GM18526 (cell line): ENCODE data around the gene ITSN2.

Experiments used
- POLR2A ChIP-seq: IDR thresholded peaks from 3 replicates; pipeline ENCODE4 v1.6.1; 2011; ENCODE audit not compliant: insufficient read length; ENCODE audit errors: extremely low read depth

ITSN2 gene

GRCh38 chr2:24360050-24360962, at the start of gene ITSN2:
TSS of gene ITSN2 (minus strand) at chr2:24360536. CDS start at chr2:24328082, 32,454 bp downstream.
- peak; percentile 75 for TF ChIP-seq POLR2A

GRCh38 chr2:24409171-24409570, 48.8 kb upstream of the ITSN2 start:
- no peak for TF ChIP-seq POLR2A

- TF ChIP-seq POLR2A = no peak
Observed at GRCh38 chr2:24404491-24404921, 44.2 kb upstream of the ITSN2 start.

- TF ChIP-seq POLR2A = no peak
Observed at GRCh38 chr2:24403832-24404212, 43.5 kb upstream of the ITSN2 start.

- TF ChIP-seq POLR2A = no peak
Observed at GRCh38 chr2:24403168-24403831, 43.0 kb upstream of the ITSN2 start.

GRCh38 chr2:24402242-24403097, 42.1 kb upstream of the ITSN2 start:
- TF ChIP-seq POLR2A = no peak

GRCh38 chr2:24400207-24400907, 40.0 kb upstream of the ITSN2 start:
- TF ChIP-seq POLR2A = no peak

- TF ChIP-seq POLR2A = no peak
Observed at GRCh38 chr2:24399434-24400206, 39.3 kb upstream of the ITSN2 start.

GRCh38 chr2:24394998-24395397, 34.7 kb upstream of the ITSN2 start:
- no peak for TF ChIP-seq POLR2A

GRCh38 chr2:24392542-24393059, 32.3 kb upstream of the ITSN2 start:
- TF ChIP-seq POLR2A = no peak

GRCh38 chr2:24385366-24385765, 25.0 kb upstream of the ITSN2 start:
- no peak for TF ChIP-seq POLR2A

GRCh38 chr2:24382363-24383073, 22.2 kb upstream of the ITSN2 start:
- no peak for TF ChIP-seq POLR2A

GRCh38 chr2:24380820-24381219, 20.5 kb upstream of the ITSN2 start:
- TF ChIP-seq POLR2A = no peak
